T1000 (cell line): ENCODE results near the gene XG.
A peak's percentile ranks its signal among the peaks of the same experiment; 100 is the strongest.
"Not testable (repeated sequence)": the region's sequence is repeated elsewhere in the genome, so short reads cannot be mapped to it uniquely, and the experiment has no call there.

Experiments
- DNase-seq: peaks from one replicate; lab custom pipeline; 2025; ENCODE audit warnings: mixed read lengths; lab: John Stamatoyannopoulos, UW

Gene XG

DNA sequence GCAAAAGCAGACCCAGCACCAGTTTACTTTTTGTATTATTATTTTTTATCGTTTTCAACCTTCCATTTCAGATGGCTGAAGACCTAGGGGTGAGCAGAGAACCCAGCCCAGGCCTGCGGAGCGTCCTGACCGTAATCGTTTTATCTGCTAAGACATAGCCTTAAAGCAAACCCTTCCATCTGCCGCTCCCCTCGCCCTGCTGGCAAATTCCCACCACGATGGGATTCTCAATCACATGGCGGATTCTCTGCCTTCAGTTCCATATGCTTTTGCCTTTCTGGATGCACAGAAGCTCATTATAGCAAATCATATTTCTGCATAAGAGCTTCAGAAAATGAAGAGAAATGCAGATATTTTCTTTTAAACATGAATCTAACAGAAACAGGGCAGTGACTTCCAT, 18.6 kb upstream of the XG start:
- no peak for DNase-seq

DNA sequence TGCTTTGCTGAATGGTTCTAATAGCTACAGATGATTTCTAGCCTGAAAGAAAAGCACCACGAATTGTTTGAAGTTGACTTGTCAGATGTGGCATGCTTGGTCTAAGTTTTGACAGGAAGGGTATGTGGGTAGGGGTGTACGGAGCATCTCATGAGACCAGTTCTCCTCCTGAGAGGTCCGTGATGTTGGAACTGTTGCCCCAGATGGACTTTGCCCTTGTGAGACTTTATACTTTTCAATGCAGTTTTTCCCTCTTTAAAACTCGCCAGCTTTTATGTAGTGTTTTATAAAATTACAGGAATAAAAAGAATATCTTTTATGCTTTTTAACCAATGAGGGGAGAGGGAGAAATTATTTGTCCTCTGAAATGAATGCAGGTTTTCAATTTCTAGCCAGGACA, 16.6 kb upstream of the XG start:
- DNase-seq = no peak

DNA sequence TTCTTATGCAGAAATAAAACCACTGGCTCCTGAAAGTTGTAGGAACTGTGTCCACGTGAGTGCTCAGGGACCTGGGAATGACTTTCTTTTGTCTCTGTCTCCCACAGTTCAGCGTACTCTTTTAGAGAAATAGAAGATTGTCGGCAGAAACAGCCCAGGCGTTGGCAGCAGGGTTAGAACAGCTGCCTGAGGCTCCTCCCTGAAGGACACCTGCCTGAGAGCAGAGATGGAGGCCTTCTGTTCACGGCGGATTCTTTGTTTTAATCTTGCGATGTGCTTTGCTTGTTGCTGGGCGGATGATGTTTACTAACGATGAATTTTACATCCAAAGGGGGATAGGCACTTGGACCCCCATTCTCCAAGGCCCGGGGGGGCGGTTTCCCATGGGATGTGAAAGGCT, 11.2 kb upstream of the XG start:
- DNase-seq = no peak

DNA sequence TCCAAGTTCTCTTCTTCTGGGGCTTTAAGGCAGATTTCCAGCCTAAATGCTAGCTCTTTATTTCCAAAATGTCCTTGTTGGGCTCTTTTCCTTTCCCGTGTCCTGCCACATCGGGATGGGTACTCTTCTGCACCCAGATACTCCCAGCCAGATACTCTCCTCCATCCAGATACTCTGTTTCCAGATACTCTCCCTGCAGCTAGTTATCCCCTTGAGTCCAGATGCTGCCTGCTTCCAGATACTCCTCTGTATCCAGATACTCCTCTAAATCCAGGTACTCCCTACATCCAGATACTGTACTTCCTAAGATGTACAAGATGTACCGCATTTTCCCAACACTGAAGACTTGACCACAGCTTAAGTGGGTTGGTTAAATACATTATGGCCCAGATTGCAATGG, 10.5 kb upstream of the XG start:
- no peak for DNase-seq

DNA sequence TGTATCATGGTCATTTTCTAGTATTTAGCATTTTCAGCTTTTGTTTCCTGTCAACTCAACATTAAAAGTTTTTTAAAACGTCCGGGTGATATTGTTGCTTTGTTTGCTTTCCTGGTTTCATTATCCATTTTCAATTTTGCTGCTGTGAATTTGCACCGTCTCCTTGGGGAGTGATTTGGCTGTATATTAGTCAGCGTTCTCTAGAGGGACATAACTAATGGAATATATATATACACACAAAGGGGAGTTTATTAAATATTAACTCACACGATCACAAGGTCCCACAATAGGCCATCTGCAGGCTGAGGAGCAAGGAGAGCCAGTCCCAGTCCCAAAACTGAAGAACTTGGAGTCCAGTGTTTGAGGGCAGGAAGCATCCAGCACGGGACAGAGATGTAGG, 5.6 kb upstream of the XG start:
- DNase-seq = not testable (repeated sequence)

DNA sequence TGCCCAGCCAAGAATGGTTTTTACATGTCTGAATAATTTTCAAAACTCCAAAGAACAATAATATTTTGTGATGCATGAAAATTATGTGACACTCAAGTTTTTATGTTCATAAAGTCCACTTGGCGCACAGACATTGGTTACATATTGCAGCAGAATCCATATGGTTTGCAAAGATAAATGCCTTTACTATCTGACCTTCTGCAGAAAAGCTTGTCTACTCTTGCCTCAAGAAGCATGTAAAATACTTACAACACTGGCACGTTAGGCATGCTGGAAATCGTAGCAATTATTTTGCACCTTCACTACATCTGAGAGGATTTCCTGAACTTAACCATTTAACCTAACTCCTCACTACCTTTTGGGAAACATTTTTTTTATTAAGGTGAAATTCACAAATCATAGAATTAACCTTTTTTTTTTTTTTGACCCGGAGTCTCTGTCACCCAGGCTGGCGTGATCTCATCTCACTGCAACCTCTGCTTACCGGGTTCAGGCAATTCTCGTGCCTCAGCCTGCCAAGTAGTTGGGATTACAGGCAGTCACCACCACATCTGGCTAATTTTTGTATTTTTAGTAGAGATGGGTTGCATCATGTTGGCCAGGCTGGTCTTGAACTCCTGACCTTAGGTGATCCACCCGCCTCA, 3.5 kb upstream of the XG start:
- no peak for DNase-seq

DNA sequence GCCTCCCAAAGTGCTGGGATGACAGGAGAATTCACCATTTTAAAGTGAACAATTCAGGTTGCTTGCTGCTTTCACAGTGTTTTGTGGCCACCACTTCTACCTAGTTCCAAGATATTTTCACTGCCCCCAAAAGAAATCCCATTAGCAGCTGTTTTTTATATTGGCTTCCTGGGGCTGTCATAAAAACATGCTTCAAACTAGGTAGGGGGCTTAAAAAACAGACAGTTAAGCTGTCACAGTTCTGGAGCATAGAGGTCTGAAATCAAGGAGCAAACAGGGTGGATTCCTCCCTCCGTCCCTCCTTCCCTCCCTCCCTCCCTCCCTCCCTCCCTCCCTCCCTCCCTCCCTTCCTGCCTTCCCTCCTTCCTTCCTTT, 3.0 kb upstream of the XG start:
- no peak for DNase-seq

DNA sequence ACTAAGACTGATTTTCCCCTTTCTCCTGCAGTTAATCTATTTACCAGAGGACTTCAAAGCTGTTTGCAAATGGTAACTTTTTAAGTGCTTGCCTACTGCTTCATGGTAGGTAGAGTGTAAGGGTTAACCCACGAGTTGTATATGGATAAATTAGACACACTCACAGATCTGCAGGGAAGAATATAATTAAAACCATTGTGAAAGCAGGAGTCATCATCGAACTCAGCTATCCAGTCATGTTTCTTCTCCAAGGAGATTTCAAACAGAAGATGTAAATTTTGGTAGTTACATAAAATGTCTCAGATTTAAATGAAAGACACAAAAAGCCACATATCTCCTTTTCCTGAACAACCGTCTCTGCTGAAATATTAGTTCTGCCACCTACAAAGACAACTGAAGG, 549 bp upstream of the XG start:
- no peak for DNase-seq

DNA sequence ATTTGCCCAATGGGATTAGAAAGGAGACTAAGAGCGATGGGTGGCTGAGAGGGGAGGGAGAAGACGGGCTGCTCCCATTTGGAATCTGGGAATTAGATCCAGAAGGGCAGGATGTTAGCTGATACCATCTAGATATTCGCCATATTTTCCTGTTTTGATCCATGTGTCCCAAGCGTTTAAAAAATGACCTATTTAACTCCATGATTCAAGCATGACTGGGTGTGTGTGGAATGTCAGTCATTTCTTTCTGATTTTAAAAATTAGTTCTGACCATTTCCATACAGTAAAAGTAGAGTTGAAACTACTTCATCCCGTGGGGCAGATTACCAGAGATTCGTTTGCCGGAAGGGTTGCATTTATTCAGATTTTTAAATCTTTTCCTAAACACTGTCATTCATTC, 601 bp downstream of the XG start:
- DNase-seq = peak; percentile 1

DNA sequence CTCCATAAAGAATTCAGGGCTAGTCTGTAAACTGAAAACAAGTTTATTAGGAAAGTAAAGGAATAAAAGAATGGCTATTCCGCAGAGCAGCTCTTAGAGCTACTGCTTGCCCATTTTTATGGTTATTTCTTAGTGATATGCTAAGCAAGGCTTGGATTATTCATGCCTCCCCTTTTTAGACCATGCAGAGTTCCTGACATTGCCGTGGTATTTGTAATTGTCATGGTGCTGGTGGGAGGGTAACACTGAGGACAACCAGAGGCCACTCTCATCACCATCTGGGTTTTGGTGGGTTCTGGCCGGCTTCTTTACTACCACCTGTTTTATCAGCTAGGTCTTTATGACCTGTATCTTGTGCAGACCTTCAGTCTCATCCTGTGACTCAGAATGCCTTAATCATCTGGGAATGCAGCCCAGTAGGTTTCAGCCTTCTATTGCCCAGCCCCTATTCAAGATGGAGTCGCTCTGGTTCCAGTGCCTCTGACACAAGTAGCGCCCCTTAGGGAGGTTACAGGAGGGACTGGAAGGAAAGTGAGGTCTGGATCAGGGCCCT, 3.4 kb downstream of the XG start:
- not testable (repeated sequence) for DNase-seq

DNA sequence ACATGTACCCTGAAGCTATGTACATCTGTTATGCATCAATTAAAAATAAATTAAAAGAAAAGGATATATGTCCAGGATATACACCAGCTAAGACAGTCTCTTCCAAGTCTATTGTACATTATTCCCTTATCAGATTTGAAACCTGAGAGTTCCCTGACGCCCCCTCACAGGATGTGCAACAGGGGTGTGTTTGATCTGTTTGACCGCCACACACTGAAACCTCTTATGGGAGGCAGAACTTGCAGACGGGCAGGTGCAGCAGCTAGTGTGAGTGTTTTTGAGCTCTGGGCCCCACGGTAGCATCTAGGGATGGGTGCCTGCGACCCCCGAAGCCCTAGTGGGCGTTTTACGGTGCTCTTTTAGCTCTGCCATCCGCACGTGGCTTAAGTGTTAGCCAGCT, 4.7 kb downstream of the XG start:
- DNase-seq = no peak

DNA sequence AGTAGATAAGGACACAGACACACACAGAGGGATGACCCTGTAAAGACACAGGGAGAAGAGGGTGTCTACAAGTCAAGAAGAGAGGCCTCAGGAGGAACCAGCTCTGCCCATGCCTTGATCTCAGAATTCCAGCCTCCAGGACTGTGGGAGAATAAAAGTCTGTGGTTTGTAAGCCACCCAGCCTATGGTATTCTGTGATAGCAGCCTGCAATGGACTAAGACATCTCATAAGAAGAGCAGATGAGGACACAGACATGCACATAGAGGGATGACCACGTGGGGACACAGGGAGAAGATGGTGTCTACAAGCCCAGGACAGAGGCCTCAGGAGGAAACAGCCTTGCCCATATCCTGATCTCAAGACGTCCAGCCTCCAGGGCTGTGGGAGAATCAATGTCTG, 9.4 kb downstream of the XG start:
- no peak for DNase-seq

DNA sequence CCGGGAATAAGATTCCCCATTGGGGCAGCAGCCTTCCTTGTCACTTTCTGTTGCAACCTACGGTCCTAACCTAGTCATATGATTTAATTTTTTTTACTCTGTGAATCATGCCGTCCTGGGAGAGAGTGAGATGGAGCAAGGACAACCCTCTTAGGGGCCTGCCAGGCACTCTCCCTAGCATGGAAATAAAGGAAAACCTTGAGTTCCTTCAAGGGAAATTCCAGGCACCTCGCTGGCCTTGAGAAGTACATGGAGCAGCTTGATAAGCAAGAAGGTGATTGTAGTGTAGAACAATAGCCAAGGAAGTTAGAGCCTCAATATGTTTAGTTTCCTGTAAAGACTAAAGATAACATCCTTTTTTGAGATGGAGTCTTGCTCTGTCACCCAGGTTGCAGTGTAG, 10.8 kb downstream of the XG start:
- not testable (repeated sequence) for DNase-seq

DNA sequence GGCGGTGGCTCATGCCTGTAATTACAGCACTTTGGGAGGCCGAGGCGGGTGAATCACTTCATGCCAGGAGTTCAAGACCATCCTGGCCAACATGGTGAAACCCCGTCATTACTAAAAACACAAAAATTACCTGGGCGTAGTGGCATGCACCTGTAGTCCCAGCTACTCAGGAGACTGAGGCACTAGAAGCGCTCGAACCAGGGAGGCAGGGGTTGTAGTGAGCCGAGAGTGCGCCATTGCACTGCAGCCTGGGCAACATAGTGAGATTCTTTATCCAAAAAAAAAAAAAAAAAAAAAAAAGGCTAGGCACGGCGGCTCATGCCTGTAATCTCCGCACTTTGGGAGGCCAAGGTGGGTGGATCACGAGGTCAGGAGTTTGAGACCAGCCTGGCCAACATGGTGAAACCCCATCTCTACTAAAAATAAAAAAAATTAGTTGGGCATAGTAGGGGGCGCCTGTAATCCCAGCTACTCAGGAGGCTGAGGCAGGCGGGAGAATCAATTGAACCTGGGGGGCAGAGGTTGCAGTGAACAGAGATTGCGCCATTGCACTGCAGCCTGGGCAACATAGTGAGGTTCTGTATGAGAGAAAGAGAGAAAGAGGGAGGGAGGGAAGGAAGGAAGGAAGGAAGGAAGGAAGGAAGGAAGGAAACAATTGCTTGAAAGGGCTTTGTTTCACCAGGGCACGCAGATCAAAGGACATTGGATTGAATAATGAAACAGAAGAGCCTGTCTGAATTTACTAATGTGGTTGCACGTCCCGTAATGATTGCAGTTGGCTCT, 13.1 kb downstream of the XG start:
- not testable (repeated sequence) for DNase-seq

DNA sequence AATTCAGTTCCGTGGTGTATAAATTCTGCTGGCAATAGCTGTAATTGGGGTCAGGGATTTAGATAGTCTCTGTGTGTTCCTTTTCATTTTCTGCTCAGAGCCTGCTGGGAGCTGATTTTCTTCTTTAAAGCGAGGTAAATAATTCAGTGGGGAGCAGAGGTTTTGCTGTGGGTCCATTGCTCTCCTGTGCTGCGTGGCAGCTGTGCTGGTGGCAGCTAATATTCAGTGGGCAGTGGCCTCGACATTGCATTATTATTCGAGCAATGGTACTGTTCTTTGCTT, 13.7 kb downstream of the XG start:
- DNase-seq = no peak

DNA sequence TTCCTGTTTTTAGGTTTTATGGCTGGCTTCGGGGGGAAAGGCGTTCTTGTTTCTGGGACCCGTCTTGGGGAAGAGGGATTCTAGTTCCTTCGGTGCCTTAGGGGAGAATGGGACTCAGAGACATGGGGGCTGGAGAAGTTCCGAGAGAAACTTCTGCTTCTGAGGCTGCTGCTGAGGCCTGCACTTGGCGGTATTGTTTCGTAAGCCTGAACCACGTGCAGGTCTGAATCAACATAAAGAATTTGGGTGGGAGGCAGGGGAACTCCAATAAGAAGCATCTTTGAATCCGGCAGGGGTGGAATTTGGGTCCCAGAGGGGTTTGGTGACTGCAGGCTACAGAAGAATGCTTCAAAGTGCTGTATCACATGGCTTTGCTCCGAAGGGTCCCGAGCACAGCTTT, 15.1 kb downstream of the XG start:
- no peak for DNase-seq

DNA sequence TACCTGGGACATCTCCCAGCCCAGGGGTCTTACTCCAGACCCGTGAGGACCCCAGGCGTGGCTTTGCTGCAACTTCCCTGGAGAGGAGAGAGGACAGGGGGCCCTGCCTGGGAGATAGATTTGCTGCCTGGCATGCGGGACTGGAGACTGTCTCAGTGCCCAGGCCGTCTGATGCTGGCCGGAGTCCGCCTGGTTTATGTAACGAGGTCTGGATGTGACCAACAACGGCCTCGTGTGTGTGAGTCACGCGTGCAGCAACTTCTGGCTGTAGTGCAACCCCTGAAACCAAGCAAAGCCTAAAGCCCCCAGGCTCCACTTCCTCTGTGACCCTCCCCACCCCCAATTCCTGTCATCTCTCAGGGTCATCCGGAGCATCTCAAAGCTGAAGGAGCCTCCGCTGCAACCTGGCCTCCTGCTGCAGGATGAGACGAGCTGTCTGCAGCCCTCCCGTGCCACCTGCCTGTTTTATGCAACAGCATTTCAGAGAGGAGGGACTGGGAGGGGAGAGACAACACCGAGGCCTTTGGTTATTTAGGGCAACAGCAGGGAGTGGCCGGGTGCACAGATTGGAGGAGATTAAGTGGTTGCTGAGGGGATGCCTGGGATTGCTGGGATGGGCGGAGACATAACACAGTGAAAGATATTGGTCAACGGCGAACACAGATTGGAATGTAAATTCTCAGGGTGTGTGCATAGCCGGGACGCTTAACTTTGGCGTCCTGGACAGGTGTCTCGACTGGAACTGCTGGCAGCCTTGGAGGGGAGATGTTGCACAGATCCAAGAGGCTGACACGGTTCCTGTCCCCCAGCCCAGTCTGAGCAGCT, 16.0 kb downstream of the XG start:
- DNase-seq = no peak

DNA sequence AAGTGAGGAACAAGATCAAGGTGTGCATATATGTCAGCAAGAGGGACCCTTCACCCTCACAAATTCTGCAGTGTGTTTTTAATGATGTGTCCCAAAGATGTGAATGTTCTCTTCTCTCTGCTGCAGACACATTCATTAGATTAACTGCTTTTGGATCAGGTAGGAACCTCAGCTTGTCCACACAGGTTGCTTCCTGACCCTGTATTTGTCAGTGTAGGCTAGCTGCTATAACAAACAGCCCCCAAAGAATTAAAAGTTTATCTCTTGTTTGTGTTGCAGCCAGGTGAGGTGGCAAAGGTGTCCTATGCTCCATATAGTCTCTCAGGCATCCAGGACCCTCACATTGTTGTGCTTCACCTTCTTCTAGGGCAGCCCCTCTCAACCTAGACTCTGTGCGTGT, 17.8 kb downstream of the XG start:
- no peak for DNase-seq

DNA sequence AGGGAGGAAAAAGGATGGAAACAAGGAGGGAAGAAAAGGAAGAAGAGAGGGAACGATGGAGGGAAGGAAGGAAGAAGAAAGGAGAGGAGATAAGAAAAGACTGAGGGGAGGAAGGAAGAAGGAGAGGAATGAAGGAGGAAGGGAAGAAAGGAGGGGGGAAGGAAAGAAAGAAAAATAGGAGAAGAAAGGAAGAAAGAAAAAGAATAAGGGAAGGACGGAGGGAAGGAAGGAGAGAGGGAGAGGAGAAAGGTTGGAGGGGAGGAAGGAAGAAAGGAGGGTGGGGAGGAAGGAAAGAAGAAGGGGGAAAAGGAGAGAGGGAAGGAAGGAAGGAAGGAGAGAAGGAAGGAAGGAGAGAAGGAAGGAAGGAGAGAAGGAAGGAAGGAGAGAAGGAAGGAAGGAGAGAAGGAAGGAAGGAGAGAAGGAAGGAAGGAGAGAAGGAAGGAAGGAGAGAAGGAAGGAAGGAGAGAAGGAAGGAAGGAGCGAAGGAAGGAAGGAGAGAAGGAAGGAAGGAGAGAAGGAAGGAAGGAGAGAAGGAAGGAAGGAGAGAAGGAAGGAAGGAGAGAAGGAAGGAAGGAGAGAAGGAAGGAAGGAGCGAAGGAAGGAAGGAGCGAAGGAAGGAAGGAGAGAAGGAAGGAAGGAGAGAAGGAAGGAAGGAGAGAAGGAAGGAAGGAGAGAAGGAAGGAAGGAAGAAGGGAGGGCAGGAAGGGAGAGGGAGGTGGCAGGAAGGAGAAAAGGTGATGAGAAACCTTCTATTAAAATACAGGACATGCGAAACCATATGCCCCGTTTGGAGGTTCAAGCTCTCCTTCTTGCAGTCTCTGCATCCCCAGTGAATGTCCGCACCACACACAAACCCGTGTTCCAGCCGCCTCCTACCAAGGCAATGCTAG, 21.6 kb downstream of the XG start:
- DNase-seq = not testable (repeated sequence)

DNA sequence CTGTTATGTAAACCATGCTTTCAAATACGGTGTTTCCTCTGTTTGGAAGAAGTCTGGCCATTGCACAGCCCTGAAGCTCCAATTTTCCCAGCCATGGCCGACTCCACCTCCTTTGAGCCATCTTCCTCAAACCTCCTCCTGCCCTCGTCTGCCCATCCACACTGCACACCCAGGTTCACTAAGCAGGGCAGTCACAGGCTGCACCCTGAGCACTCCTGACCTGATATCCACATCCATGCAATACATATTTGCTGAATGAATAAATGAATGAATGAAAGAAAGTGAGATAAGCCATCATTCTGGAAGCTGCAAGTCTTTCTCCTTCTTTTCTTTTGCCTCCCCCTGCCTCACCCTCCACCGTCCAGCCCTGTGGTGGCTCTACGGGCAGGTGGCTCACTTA, 22.2 kb downstream of the XG start:
- no peak for DNase-seq

DNA sequence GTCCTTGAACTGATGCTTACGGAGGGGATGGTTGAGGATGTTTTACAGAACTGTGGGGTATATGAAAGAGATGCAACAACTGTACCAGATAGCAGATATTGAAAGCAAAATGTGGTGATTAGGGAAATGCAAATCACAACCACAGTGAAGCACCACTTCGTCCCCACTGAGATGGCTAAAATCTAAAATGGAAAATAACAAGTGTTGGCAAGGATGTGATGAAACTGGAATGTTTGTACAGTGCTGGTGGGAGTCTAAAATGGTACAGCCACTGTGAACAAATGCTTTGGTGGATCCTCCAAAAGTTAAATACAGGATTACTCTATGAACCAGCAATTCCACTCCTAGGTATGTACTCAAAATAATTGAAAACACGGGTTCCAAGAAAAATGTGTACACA, 22.9 kb downstream of the XG start:
- no peak for DNase-seq
